NB4 (cell line): ENCODE data around the gene RPS19BP1.

Experiments
- DNase-seq: peaks from one replicate; pipeline ENCODE4 v3.0.0; 2010; ENCODE audit warnings: low read depth
- H3K4me3 ChIP-seq: one replicate; pipeline ENCODE4 v1.5.1; 2011; ENCODE audit warnings: mild to moderate bottlenecking, low read depth, low read length, moderate library complexity
- CTCF ChIP-seq: IDR thresholded peaks from one replicate; pipeline ENCODE4 v1.5.1; 2012; ENCODE audit warnings: low read depth, low read length
- MAX ChIP-seq: IDR thresholded peaks from 2 replicates; pipeline ENCODE4 v1.6.1; 2011; ENCODE audit warnings: low read depth, low read length
- MYC ChIP-seq: IDR thresholded peaks from 2 replicates; pipeline ENCODE4 v1.6.1; 2011; ENCODE audit warnings: low read depth, low read length
- POLR2A ChIP-seq: IDR thresholded peaks from 2 replicates; pipeline ENCODE4 v1.6.1; 2011; ENCODE audit warnings: mild to moderate bottlenecking; ENCODE audit not compliant: insufficient read length; ENCODE audit errors: extremely low read depth

The RPS19BP1 gene

GRCh38 chr22:39577366-39577765, 44.8 kb upstream of the RPS19BP1 start:
- H3K4me3 ChIP-seq = no peak overlapping the region
- DNase-seq = no peak
- TF ChIP-seq MYC = no peak
- no peak for TF ChIP-seq POLR2A
- TF ChIP-seq CTCF = no peak
- TF ChIP-seq MAX = no peak

- TF ChIP-seq CTCF (no peak), MAX (no peak), MYC (no peak), POLR2A (no peak)
- H3K4me3 ChIP-seq = no peak overlapping the region
- no peak for DNase-seq
Observed at GRCh38 chr22:39576027-39576426, 43.5 kb upstream of the RPS19BP1 start.

GRCh38 chr22:39575552-39575825, 42.9 kb upstream of the RPS19BP1 start:
- no peak for DNase-seq
- no peak for TF ChIP-seq CTCF
- H3K4me3 ChIP-seq = no peak overlapping the region

GRCh38 chr22:39574779-39575551, 42.4 kb upstream of the RPS19BP1 start:
- TF ChIP-seq CTCF (no peak), MAX (no peak), MYC (no peak), POLR2A (no peak)
- H3K4me3 ChIP-seq = no peak overlapping the region
- DNase-seq = peak; percentile 19

GRCh38 chr22:39571538-39571937, 39.0 kb upstream of the RPS19BP1 start:
- no peak for TF ChIP-seq MAX
- no peak for TF ChIP-seq POLR2A
- no peak for TF ChIP-seq MYC
- no peak for TF ChIP-seq CTCF
- no peak for DNase-seq
- no peak overlapping the region for H3K4me3 ChIP-seq

GRCh38 chr22:39570665-39571064, 38.1 kb upstream of the RPS19BP1 start, which contains the start of gene CACNA1I:
TSS of gene CACNA1I (plus strand) at chr22:39570753. CDS start at chr22:39570753, 0 bp downstream.
- TF ChIP-seq CTCF (no peak), MAX (no peak), MYC (no peak), POLR2A (no peak)
- DNase-seq = no peak
- H3K4me3 ChIP-seq = no peak within 1 kb of the TSS
